Measurements from ENCODE around the gene GASK1A. TPM values are rescaled to one million over a fixed set of nuclear protein-coding genes. Genes with fewer than 3 reads are reported as not detected.

The GASK1A gene
- total RNA-seq, 1 donor from 2014 or later, result 0.09 TPM

DNA sequence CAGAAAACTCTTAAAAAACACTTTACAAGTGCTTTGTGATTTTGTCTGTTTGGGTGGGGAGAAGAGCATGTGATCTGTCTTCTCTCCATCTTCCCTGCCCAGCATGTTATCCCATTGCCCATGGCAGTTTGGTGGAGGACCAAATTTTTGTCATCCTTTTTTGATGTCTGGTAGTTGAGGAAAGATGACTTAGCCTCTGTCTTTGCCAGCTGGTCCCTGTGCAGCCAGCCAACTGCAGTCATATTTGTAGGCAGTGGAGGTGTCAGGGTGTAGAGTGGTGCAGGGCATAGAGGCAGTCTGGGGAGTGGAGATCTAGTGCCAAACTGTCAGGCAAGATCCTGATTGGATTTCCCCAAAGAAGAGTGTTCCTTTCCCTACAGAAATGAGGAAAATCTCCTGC is 40.7 kb downstream of the GASK1A start:
- Mint-ChIP-seq H3K9me3 (ENCODE audit: unreplicated experiment) (peaks cover 5% of the 10 kb centered on the region), H3K27me3 (ENCODE audit: low read depth, unreplicated experiment) (peaks cover 2% of the 10 kb centered on the region), H3K27ac (ENCODE audit: unreplicated experiment) (no peak overlapping the region), H3K4me3 (ENCODE audit: unreplicated experiment) (no peak overlapping the region), H3K36me3 (ENCODE audit: low read depth, unreplicated experiment) (peaks cover 3% of the 10 kb centered on the region), H3K4me1 (ENCODE audit: low read depth, unreplicated experiment) (peaks cover 6% of the 10 kb centered on the region)
- FAIRE-seq (no peak), DNase-seq (ENCODE audit: low read depth) (no peak)
- no peaks in the 10 kb centered on the region for H4K20me1 ChIP-seq (ENCODE audit: insufficient read depth, low read length)
- no peak overlapping the region for H3K27ac ChIP-seq (ENCODE audit: low read depth, low read length)
- no peaks in the 10 kb centered on the region for H3K79me2 ChIP-seq (ENCODE audit: insufficient read depth, low read length)
- peaks cover 2% of the 10 kb centered on the region for H3K9me3 ChIP-seq (ENCODE audit: insufficient read depth, low read depth, low read length)
- H3K4me2 ChIP-seq (ENCODE audit: low read length), result no peak overlapping the region
- no peaks in the 10 kb centered on the region for H3K36me3 ChIP-seq (ENCODE audit: insufficient read depth, low read length)
- H2AFZ ChIP-seq (ENCODE audit: low read depth, low read length), result no peak overlapping the region
- no peaks in the 10 kb centered on the region for H3K27me3 ChIP-seq (ENCODE audit: insufficient read depth, low read length)
- H3K4me1 ChIP-seq (ENCODE audit: insufficient read depth, low read length), result no peaks in the 10 kb centered on the region
- no peak overlapping the region for H3K9ac ChIP-seq (ENCODE audit: low read length)
- TF ChIP-seq, protein P1, sequence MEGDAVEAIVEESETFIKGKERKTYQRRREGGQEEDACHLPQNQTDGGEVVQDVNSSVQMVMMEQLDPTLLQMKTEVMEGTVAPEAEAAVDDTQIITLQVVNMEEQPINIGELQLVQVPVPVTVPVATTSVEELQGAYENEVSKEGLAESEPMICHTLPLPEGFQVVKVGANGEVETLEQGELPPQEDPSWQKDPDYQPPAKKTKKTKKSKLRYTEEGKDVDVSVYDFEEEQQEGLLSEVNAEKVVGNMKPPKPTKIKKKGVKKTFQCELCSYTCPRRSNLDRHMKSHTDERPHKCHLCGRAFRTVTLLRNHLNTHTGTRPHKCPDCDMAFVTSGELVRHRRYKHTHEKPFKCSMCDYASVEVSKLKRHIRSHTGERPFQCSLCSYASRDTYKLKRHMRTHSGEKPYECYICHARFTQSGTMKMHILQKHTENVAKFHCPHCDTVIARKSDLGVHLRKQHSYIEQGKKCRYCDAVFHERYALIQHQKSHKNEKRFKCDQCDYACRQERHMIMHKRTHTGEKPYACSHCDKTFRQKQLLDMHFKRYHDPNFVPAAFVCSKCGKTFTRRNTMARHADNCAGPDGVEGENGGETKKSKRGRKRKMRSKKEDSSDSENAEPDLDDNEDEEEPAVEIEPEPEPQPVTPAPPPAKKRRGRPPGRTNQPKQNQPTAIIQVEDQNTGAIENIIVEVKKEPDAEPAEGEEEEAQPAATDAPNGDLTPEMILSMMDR (IDR thresholded peaks at IDR 0.05; ENCODE audit: insufficient read depth, low read depth, low read length), result no peak
- H3K4me3 ChIP-seq (ENCODE audit: insufficient read depth, low read depth, low read length), result no peak overlapping the region

DNA sequence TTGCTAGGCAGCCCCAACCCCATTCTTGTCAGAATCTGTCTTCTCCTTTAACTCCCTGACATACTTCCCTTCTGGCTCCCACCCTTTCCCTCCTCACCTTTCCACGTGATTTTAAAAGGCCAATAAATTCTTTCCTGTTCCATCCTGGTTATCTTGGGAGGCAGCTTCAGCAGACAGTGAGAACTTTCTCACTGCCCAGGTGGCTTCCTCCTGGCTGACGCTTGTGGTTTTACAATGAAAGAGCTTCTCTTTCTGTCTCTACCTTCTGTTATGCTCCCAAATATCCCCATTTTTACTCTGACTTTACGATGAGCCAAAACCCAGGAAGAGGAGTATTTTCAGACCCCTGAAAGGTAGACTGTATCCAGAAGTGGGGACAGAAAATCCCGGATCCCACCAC is 42.1 kb downstream of the GASK1A start:
- Histone ChIP-seq H3K9me3 (ENCODE audit: insufficient read depth, low read depth, low read length) (no peaks in the 10 kb centered on the region), H3K27ac (ENCODE audit: low read depth, low read length) (no peak overlapping the region), H3K36me3 (ENCODE audit: insufficient read depth, low read length) (no peaks in the 10 kb centered on the region), H3K4me2 (ENCODE audit: low read length) (no peak overlapping the region), H2AFZ (ENCODE audit: low read depth, low read length) (no peak overlapping the region), H3K27me3 (ENCODE audit: insufficient read depth, low read length) (no peaks in the 10 kb centered on the region), H4K20me1 (ENCODE audit: insufficient read depth, low read length) (no peaks in the 10 kb centered on the region), H3K9ac (ENCODE audit: low read length) (no peak overlapping the region), H3K4me1 (ENCODE audit: insufficient read depth, low read length) (no peaks in the 10 kb centered on the region), H3K4me3 (ENCODE audit: insufficient read depth, low read depth, low read length) (no peak overlapping the region), H3K79me2 (ENCODE audit: insufficient read depth, low read length) (no peaks in the 10 kb centered on the region)
- Mint-ChIP-seq H3K9me3 (ENCODE audit: unreplicated experiment) (peaks cover 5% of the 10 kb centered on the region), H3K4me1 (ENCODE audit: low read depth, unreplicated experiment) (peaks cover 6% of the 10 kb centered on the region), H3K27ac (ENCODE audit: unreplicated experiment) (no peak overlapping the region), H3K27me3 (ENCODE audit: low read depth, unreplicated experiment) (peaks cover 2% of the 10 kb centered on the region), H3K4me3 (ENCODE audit: unreplicated experiment) (no peak overlapping the region), H3K36me3 (ENCODE audit: low read depth, unreplicated experiment) (peaks cover 3% of the 10 kb centered on the region)
- DNase-seq (ENCODE audit: low read depth) (no peak), FAIRE-seq (no peak)
- no peak for TF ChIP-seq EZH2 (IDR thresholded peaks at IDR 0.05; ENCODE audit: insufficient read depth, low read length)

DNA sequence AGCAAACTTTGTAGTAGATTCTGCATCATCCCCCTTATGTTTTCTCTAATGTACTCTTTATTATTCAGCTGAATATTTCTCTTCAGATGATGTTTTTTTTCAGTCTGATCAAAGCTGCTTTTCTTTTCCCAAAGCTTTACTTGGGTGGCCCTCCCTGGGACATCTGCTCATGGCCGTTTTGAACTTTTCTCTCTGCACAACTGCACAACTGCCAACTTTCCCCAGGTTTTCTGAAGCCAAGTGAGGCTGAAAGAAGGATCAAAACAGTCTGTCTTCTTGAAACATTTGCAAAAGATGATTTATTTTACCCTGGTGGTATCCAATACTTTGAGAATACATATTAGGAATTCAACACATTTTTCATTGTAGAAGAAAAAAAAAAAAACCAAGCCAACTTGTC is 43.0 kb downstream of the GASK1A start:
- Histone ChIP-seq H3K9me3 (ENCODE audit: insufficient read depth, low read depth, low read length) (no peaks in the 10 kb centered on the region), H3K4me2 (ENCODE audit: low read length) (no peak overlapping the region), H3K27ac (ENCODE audit: low read depth, low read length) (no peak overlapping the region), H2AFZ (ENCODE audit: low read depth, low read length) (no peak overlapping the region), H3K4me1 (ENCODE audit: insufficient read depth, low read length) (no peaks in the 10 kb centered on the region), H3K36me3 (ENCODE audit: insufficient read depth, low read length) (no peaks in the 10 kb centered on the region), H3K79me2 (ENCODE audit: insufficient read depth, low read length) (no peaks in the 10 kb centered on the region), H3K9ac (ENCODE audit: low read length) (no peak overlapping the region), H3K27me3 (ENCODE audit: insufficient read depth, low read length) (no peaks in the 10 kb centered on the region), H4K20me1 (ENCODE audit: insufficient read depth, low read length) (no peaks in the 10 kb centered on the region), H3K4me3 (ENCODE audit: insufficient read depth, low read depth, low read length) (no peak overlapping the region)
- H3K36me3 Mint-ChIP-seq (ENCODE audit: low read depth, unreplicated experiment), result peaks cover 3% of the 10 kb centered on the region
- DNase-seq (ENCODE audit: low read depth) (no peak), FAIRE-seq (no peak)
- H3K27ac Mint-ChIP-seq (ENCODE audit: unreplicated experiment), result no peak overlapping the region
- H3K27me3 Mint-ChIP-seq (ENCODE audit: low read depth, unreplicated experiment), result peaks cover 2% of the 10 kb centered on the region
- H3K9me3 Mint-ChIP-seq (ENCODE audit: unreplicated experiment), result peaks cover 5% of the 10 kb centered on the region
- TF ChIP-seq, protein P1 (IDR thresholded peaks at IDR 0.05; ENCODE audit: insufficient read depth, low read depth, low read length), result no peak
- TF ChIP-seq EZH2 (IDR thresholded peaks at IDR 0.05; ENCODE audit: insufficient read depth, low read length), result no peak
- peaks cover 6% of the 10 kb centered on the region for H3K4me1 Mint-ChIP-seq (ENCODE audit: low read depth, unreplicated experiment)
- H3K4me3 Mint-ChIP-seq (ENCODE audit: unreplicated experiment), result no peak overlapping the region

All from astrocyte (in vitro differentiated cells and primary cell).